Natural killer cell (primary cell): ENCODE results near the gene NPR2. TPM values are rescaled to one million over a fixed set of nuclear protein-coding genes. Genes with fewer than 3 reads are reported as not detected.

Source experiments
- ATAC-seq, 3 donors: fragments of 150-1000 bp in 2 of 3; fragments of 200-7000 bp in 1 of 3; cut with Tn5 transposase; 1 replicate in 1 of 3; 2 replicates in 2 of 3; pipeline ENCODE4 v1.10.0; 2021; ENCODE audit warnings: mild to moderate bottlenecking in 2 of 3, moderate library complexity in 2 of 3
- DNase-seq, 2 donors: peaks; one replicate each; pipeline versions ENCODE4 v3.0.0 to v3.0.0-alpha.2; 2013 to 2021; ENCODE audit warnings: mixed read lengths in 1 of 2
- H3K27ac ChIP-seq: one replicate; pipeline ENCODE4 v1.5.1; 2013; ENCODE audit warnings: mild to moderate bottlenecking, low read length
- H3K27me3 ChIP-seq: one replicate; pipeline ENCODE4 v1.6.1; 2013; ENCODE audit warnings: low read length; ENCODE audit not compliant: control insufficient read depth, insufficient read depth
- H3K36me3 ChIP-seq: one replicate; pipeline ENCODE4 v1.6.1; 2013; ENCODE audit warnings: low read length; ENCODE audit not compliant: control insufficient read depth, insufficient read depth
- H3K4me1 ChIP-seq: one replicate; pipeline ENCODE4 v1.6.1; 2013; ENCODE audit warnings: low read length; ENCODE audit not compliant: control insufficient read depth, insufficient read depth
- H3K4me3 ChIP-seq: one replicate; pipeline ENCODE4 v1.5.1; 2013; ENCODE audit warnings: low read length
- H3K9me3 ChIP-seq: one replicate; pipeline ENCODE4 v1.6.1; 2013; ENCODE audit warnings: low read length; ENCODE audit not compliant: control insufficient read depth, insufficient read depth
- H3K27ac Mint-ChIP-seq, 2 donors: one replicate each; pipeline ENCODE4 v1.8.0; 2022; ENCODE audit warnings: mild to moderate bottlenecking in 2 of 2, mixed read lengths in 2 of 2, moderate library complexity in 1 of 2
- H3K27me3 Mint-ChIP-seq, 2 donors: one replicate each; pipeline ENCODE4 v1.8.0; 2022; ENCODE audit warnings: low read depth in 2 of 2, mixed read lengths in 2 of 2
- H3K36me3 Mint-ChIP-seq: one replicate; pipeline ENCODE4 v1.8.0; 2022; ENCODE audit warnings: mixed read lengths
- H3K4me1 Mint-ChIP-seq, 2 donors: one replicate each; pipeline ENCODE4 v1.8.0; 2022; ENCODE audit warnings: mixed read lengths in 2 of 2
- H3K4me3 Mint-ChIP-seq: one replicate; pipeline ENCODE4 v1.8.0; 2022; ENCODE audit warnings: mild to moderate bottlenecking, moderate library complexity, mixed read lengths
- H3K9me3 Mint-ChIP-seq, 2 donors: one replicate each; pipeline ENCODE4 v1.8.0; 2022; ENCODE audit warnings: mixed read lengths in 2 of 2
- CTCF ChIP-seq: fragments of 200-600 bp; IDR thresholded peaks from one replicate; pipeline ENCODE4 v1.8.0; 2022; ENCODE audit warnings: antibody characterized with exemption
- WGBS: methylation state at CpG from one replicate; pipeline ENCODE4 v1.1.7; 2013; ENCODE audit warnings: missing lambda C conversion rate; ENCODE audit not compliant: insufficient coverage; 5-methylcytosine and 5-hydroxymethylcytosine counted together
- intact Hi-C: fragments of 100-400 bp; cut with micrococcal nuclease; formaldehyde crosslinking; loops from one replicate; pipeline ENCODE4 v1.14.2; 2022
- total RNA-seq, 4 donors: library from RNA; stranded (reverse); fragments of 120-200 nt in 1 of 4; gene quantifications; one replicate each; pipeline versions ENCODE4 v1.2.3 to v1.2.4, GENCODE V29; 2013 to 2022

NPR2 gene
- total RNA-seq, 3 donors from 2014 or later (not counting 1 experiment from before 2014, with no cell fraction given): 2.1 to 2.7 (median 2.4) TPM

- Mint-ChIP-seq H3K9me3 (no peaks in the 10 kb centered on the region), H3K4me1 (peaks cover 0 to 4% of the 10 kb centered on the region in 2 donors), H3K36me3 (no peaks in the 10 kb centered on the region), H3K27ac (no peak overlapping the region), H3K27me3 (no peaks in the 10 kb centered on the region), H3K4me3 (no peak overlapping the region)
- no peaks in the 10 kb centered on the region for H3K4me1 ChIP-seq
- no peak for TF ChIP-seq CTCF
- no peaks in the 10 kb centered on the region for H3K36me3 ChIP-seq
- no peaks in the 10 kb centered on the region for H3K9me3 ChIP-seq
- no peaks in the 10 kb centered on the region for H3K27me3 ChIP-seq
- no peak overlapping the region for H3K27ac ChIP-seq
- H3K4me3 ChIP-seq: no peak overlapping the region
- DNase-seq (no peak), ATAC-seq (no peak)
- WGBS: 46% methylated on average over 3 of the region's 4 CpGs
- intact Hi-C loops: no loop called here
Observed at GRCh38 chr9:35771075-35771433, 20.3 kb upstream of the NPR2 start.

- no peaks in the 10 kb centered on the region for H3K36me3 ChIP-seq
- no peak for ATAC-seq
- H3K36me3 Mint-ChIP-seq: no peaks in the 10 kb centered on the region
- peaks cover 0 to 4% of the 10 kb centered on the region in 2 donors for H3K4me1 Mint-ChIP-seq
- H3K4me1 ChIP-seq: no peaks in the 10 kb centered on the region
- no peak overlapping the region for H3K4me3 Mint-ChIP-seq
- no peaks in the 10 kb centered on the region for H3K9me3 ChIP-seq
- no peaks in the 10 kb centered on the region for H3K27me3 Mint-ChIP-seq
- no peak overlapping the region for H3K4me3 ChIP-seq
- no peak for TF ChIP-seq CTCF
- intact Hi-C loops: no loop called here
- H3K27ac ChIP-seq: no peak overlapping the region
- no peak for DNase-seq
- H3K27ac Mint-ChIP-seq: no peak overlapping the region
- H3K9me3 Mint-ChIP-seq: no peaks in the 10 kb centered on the region
- WGBS: no CpG with 5 or more reads among the region's 1 CpG
- H3K27me3 ChIP-seq: no peaks in the 10 kb centered on the region
Observed at GRCh38 chr9:35771534-35771933, 19.9 kb upstream of the NPR2 start.

GRCh38 chr9:35771943-35772342, 19.4 kb upstream of the NPR2 start:
- H3K4me3 ChIP-seq: no peak overlapping the region
- H3K36me3 Mint-ChIP-seq: no peaks in the 10 kb centered on the region
- TF ChIP-seq CTCF: no peak
- H3K27me3 ChIP-seq: no peaks in the 10 kb centered on the region
- H3K4me1 ChIP-seq: no peaks in the 10 kb centered on the region
- no peak overlapping the region for H3K27ac Mint-ChIP-seq
- no peaks in the 10 kb centered on the region for H3K9me3 Mint-ChIP-seq
- no peak overlapping the region for H3K27ac ChIP-seq
- H3K9me3 ChIP-seq: no peaks in the 10 kb centered on the region
- no peak for ATAC-seq
- WGBS: 90% methylated on average over 3 of the region's 3 CpGs
- no peaks in the 10 kb centered on the region for H3K36me3 ChIP-seq
- no peaks in the 10 kb centered on the region for H3K27me3 Mint-ChIP-seq
- no peak overlapping the region for H3K4me3 Mint-ChIP-seq
- intact Hi-C loops: no loop called here
- DNase-seq: no peak
- peaks cover 0 to 4% of the 10 kb centered on the region in 2 donors for H3K4me1 Mint-ChIP-seq

GRCh38 chr9:35774907-35775635, 16.3 kb upstream of the NPR2 start:
- Histone ChIP-seq H3K9me3 (no peaks in the 10 kb centered on the region), H3K36me3 (no peaks in the 10 kb centered on the region), H3K27me3 (no peaks in the 10 kb centered on the region), H3K4me3 (no peak overlapping the region), H3K27ac (no peak overlapping the region), H3K4me1 (no peaks in the 10 kb centered on the region)
- ATAC-seq: no peak
- no peak for TF ChIP-seq CTCF
- Mint-ChIP-seq H3K36me3 (no peaks in the 10 kb centered on the region), H3K27me3 (no peaks in the 10 kb centered on the region), H3K4me3 (no peak overlapping the region), H3K9me3 (no peaks in the 10 kb centered on the region), H3K4me1 (peaks cover 0 to 4% of the 10 kb centered on the region in 2 donors), H3K27ac (no peak overlapping the region)
- DNase-seq: no peak
- WGBS: 38% methylated on average over 3 of the region's 7 CpGs
- intact Hi-C loops: no loop called here
